CD1c-positive myeloid dendritic cell (primary cell): Measurements from ENCODE around the gene C1orf226.
"Not testable (repeated sequence)": the region's sequence is repeated elsewhere in the genome, so short reads cannot be mapped to it uniquely, and the experiment has no call there.

Source experiments
- DNase-seq: peaks from one replicate; pipeline ENCODE4 v3.0.0-alpha.2; 2016; ENCODE audit errors: extremely low spot score

C1orf226 gene, protein sequence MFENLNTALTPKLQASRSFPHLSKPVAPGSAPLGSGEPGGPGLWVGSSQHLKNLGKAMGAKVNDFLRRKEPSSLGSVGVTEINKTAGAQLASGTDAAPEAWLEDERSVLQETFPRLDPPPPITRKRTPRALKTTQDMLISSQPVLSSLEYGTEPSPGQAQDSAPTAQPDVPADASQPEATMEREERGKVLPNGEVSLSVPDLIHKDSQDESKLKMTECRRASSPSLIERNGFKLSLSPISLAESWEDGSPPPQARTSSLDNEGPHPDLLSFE

DNA sequence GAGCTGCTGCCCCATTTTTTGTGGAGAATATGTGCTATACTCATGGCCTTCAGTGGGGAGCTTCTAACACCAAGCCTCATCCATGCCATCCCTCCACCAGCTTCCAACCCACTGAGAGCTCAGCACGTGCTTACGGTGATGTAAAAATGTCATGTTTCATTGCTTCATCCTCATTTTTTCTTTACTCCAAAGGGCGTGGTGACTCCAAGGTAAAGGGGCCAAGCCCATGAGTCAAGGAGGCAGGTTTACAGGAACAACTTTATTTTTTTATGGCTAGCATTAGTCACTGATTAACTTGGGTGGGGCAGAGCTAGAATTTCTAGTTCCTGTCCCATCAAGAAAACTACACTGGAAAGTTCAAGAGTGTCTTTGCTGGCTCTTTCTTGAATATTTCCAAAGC lies at the start of gene C1orf226:
Gene C1orf226 (plus strand): TSS at position 346 of the 400 bp plus-strand sequence. CDS start 174 bp downstream, outside the sequence.
- no peak for DNase-seq

DNA sequence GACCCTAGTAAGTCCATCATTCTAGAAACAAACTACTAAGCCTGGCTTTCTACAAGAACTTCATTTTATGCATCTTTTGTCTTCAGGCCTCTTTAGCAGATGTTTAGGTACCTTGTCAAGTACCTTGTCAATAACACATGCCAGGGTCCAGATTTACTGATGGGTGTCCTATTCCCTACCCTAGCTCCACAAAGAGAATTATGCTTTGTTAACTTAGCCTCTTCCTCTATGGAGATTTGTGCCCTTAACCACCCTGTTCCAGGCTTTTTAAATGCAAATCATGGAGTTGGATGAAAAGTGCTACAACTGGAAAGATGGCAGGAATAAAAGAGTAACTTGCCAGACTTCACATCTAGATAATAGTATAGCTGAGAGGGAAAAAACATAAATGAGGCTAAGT lies 47.5 kb upstream of the C1orf226 start:
- no peak for DNase-seq

DNA sequence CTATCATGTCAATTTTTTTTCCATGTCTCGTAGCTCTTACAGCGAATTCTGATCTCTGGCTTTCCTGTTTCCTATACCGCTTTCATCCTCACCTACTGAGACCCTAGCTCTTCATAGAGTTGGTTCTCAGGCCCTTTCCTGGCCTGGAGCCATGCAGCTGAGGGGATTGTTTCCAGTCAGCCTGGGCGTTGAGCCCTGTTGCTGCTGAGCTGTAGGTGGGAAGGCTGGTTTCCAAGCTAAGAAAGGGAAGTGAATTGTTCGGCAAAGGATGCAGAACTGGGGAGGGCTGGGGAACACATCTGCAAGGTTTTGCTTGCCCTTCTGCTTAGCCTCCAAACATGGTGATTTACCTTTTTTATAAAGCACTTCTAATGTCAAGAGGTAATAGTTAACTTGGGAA lies 46.4 kb upstream of the C1orf226 start:
- DNase-seq: peak; percentile 34

DNA sequence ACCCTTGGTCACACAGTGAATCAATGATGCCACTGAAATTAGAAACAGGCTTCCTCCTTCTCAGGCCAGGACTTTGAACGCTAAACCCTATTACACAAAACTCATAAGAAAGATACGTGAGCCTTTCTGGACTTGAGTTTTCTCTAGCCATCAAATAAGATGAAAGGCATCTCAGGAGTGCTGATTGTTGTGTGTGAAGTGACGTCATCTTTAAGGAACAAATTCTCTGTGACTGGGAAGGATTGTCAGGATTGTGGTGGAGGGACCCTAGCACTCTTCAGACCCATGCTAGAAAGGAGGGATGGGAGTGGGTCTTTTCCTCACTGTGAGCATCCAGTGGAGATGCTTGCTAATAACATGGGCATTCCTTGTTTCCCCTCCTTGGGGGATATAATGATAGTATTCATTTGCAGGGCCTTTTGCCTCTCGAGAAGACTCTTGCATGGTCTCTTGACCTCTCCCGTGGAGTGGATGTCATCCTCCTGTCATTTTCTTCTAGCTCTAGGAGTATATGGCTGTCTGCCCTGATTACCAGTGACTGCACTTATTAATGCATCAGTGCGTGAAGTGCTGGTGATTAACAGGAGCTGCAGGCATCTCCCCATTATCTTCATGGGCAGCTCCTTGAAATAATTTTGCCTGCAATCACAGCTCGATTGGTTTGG lies 44.8 kb upstream of the C1orf226 start:
- DNase-seq: no peak

DNA sequence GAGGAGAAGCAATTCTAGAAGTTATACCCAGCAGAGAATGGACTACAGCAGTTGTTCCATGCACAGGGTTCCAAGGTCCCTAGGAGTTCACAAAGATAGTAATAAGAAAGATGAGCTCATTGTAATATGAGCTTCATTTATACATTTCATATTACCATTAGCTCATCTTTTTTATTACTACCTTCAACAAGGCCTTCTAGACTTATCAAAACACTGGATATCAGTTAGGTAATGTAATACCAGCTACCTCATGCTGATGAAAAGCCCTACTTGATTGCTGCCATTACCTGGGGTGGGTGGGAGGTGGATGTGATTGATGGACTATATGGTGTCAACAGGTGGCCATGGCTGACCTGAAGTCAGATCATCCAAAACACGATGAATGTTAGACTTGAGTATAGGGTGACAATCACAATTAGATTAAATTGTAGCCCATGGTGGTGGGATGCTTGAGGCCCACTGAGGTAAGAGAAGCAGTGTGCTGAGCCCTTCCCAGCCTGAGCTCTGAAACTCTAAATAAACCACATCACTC lies 39.0 kb upstream of the C1orf226 start:
- DNase-seq: no peak

DNA sequence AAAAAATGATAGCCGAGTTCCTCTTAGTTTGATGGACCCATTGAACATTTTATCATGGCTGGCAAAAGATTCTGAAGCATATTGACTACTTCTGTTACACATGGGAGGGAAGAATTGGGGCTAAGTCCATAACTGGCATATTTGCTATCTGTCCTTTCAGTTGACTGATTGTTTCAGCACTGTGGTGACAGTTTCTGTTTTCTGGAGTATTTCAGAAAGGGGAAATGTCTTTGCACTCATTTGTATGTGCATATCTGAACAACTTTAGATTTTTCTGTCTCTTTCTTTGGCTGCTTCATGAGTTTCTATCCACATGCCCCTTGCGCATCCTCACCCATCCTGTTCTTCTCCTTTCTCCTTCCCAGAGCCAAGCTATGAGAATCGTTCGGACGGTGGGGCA lies 38.1 kb upstream of the C1orf226 start:
- DNase-seq: no peak

DNA sequence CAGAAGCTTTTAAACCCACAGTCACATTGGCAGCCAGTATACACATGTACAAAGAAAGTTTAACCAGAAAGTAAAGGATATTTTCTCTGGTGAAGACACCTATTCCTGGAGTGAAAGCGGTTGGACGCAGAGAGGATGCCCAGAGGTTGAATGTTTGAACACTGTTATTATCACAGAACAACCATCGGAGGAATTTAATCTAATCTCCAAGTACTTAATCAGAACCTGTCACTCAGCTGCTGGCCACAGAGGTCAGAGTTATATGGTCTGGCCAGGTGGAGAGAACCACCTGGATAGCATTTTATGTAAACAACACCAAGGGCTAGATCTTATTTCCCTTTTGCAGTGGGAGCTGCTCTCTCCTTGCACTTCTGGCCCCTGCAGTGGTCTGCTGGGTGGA lies 34.2 kb upstream of the C1orf226 start:
- DNase-seq: no peak

DNA sequence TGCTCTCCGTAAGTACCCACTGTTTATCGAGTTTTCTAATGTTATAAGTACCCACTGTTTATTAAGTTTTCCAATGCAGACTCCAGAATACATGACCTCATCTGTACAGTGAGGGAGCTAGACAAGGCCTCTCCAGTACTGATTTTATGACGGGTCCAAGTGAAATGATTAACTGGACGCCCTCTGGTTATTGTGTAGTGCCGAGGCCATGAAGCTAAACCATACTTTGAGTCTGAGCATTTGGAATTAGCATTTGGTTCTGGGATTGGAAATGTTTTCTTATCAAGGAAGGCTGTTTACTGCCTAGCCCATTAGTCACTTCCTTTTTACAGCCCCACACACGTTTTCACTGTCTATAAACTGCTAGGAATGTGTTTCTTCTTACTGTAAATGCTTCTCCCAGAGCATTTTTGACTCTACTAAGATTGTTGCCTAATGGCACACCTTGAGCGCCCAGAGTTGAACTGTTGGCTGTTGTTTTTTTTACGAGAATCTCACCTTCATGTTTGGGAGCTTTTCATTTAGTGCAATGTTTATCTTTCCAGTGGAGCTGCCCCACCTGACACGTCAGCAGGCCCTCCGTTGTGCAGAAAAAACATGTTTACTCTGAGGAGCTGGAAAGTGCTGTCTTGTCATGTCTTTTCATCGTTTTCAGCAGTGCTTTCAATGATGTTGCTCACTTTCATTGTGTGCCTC lies 31.7 kb upstream of the C1orf226 start:
- DNase-seq: no peak

DNA sequence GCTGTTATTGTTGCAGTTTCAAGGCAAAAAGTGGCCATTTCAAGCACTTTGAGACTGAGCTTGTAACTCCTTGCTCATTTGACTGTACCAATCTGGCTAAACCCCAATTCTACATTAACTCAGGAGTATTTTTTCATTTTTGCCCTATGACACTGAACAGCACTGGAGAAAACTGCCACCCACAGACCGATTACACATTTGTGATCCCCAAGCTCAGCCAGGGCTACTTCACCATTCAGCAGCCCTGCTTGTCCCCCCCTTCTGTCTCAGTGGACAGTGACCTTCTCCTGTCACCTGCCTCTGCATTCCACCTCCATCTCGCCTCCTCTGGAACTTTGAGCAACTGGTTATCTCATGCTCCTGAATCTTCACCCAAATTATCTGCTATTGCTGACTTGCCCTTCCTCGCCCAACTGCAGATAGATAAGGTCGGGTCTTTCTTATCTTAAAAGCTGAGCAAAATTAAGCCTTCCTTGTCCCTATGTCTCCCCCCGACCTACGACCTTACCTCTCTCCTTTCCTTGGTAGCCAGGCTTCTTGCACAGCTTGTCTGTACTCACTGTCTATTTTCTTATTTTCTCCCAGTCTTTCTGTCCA lies 30.2 kb upstream of the C1orf226 start:
- no peak for DNase-seq

DNA sequence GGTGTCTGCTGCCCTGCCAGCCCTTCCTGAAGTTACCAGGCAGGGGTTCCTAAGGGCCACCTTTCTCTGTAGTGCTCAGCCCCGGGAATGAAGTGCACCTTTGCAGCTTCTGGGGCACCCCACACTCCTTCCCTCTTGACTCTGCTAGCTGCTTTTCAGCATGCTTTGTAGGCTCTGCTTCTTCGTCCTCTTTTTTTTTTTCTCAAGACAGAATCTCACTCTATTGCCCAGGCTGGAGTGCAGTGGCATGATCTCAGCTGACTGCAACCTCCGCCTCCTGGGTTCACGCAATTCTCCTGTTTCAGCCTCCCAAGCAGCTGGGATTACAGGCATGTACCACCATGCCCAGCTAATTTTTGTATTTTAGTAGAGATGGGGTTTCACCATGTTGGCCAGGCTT lies 29.7 kb upstream of the C1orf226 start:
- not testable (repeated sequence) for DNase-seq

DNA sequence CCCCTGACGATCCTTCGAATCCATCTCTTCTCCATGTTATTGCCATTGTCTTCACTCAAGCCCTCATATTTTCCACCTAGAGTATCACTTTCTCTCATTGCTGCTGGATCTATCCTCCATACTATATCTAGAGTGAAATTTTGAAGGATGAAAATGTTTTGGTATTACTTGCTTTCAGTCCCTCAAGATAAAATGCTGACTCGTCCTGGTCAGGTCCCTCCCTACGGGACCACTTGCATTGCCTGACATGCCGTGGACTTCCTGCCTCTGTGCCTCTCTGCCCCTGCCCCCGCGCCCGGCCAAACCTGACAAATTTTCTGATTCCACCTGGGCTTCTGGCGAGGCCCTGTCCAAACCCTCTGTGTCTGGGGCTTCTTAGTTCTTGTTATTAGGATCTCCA lies 28.4 kb upstream of the C1orf226 start:
- no peak for DNase-seq

DNA sequence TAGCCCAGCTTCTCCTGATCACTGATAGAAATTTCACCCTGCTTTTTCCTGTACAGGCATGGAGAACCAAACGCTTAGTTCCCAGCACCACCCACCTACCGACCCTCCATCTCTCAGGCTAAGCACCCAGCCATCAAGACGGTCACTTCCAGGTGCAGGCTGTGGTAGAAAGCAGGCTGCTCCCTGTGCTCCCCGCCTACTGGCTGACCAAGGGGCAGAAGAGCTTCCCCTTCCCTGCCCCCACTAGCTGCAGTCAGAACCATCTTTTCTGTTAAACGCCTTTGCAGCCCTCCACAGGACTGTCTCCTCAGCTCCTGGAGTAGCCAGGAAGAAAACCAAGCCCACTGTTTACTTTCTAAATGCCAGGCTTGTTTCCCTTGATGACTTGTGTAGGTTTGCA lies 27.8 kb upstream of the C1orf226 start:
- DNase-seq: no peak

DNA sequence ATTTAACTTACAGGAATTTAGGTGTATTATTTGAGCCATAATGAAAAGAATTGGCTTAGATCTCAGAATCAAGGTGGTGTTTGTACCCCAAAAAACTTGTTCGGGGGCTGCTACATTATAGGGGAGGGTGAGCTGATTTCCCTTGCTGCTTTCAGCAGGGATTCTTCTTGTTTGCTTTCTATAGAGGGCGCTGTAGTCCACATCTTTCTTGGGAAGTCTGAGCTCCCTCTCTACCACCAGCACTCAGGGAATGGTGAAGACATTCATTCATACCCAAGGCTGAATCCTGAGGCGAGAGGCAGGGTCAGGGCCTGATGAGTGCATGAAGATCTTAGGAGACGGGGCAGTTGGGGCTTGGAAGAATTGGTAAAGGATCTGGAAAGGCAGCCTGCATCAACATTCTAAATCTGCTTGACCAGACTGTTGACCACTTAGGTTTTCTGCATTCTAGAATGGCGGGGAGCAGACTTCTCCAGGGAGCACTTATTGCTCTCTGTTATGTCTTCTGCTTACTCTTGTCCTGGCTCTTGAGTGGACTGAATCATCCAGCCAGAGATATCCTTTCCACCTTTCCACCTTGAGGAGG lies 23.8 kb upstream of the C1orf226 start:
- DNase-seq: peak; percentile 61

DNA sequence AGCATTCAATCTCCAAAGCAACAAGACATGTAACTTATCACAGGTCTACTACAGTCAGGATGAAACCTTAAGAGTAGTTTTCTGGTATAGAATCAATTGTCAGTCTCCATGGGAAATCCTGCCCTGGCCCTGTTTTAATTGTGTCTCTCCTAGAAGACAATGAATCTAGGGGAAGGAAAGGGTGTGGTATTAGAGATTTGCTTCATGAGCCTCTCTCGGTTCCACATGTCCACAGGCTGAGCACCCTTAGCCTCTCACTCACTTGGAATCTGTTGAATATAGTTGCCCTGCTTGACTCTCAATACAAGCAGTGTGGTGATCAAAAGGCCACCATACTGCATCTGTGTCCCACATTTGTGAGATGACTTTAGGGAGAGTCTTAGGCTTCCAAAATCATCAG lies 22.6 kb upstream of the C1orf226 start:
- DNase-seq: no peak

DNA sequence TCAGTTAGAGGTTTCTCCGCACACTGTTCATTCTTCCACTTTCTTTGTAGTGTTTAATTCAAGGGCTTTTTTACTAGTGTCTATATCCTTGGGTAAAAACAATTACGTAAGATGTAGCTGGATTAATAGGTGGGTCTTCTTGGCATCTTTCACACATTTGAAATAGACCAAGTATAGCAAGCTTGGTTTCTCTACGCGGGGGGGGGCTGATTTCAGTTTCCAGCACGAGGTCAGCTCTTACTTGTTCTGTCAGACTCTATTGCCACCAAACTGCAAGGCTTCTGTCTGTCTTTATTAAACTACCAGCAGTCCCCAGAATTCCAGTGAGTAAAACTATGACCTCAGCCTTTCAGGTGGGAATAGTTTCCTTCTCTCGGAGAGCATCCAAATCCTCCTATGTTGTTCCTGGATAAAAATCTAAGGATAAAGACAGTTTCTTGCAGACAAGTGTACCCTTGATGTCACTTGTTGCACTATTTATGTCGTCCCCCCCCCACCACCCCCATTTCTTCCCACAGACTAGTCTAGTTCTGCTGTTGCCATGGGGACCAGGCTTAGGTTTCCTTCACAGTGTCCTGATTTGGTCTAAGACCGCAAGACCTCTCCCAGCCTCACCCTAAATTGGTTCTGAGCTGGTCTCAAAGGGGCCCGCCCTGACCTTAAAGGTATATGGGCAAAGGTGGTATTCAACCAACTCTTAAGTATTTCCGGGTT lies 21.8 kb upstream of the C1orf226 start:
- no peak for DNase-seq

DNA sequence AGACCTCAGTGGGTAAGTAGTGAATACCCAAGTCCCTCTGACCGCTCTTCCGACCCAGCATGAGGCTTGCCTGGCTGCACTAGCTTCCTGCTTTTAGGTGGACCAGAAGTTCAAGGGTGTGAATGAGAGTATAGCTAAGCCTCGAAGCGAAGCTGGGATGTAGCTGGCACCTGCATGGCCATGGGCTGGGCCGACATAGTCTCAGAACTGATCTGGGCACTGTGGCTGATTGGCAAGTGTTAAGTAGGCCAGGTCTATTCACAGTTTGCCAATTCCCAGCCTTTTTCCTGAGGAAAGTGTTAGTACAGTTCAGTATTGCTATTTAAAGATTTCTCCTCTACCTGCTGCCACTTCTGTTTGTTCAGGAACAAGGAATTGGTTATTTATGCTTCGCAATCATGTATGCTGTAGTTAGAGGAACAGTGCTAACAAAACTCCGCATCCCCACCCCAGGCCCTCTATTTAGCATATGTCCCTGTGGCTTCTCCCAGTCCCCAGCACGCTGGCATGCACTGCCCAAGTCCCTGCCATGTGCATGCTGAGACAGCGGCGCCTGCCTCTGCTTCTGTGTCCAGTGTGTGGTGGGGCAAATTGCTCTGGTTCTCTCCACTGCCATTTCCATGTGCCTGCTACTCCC lies 21.2 kb upstream of the C1orf226 start:
- DNase-seq: no peak

DNA sequence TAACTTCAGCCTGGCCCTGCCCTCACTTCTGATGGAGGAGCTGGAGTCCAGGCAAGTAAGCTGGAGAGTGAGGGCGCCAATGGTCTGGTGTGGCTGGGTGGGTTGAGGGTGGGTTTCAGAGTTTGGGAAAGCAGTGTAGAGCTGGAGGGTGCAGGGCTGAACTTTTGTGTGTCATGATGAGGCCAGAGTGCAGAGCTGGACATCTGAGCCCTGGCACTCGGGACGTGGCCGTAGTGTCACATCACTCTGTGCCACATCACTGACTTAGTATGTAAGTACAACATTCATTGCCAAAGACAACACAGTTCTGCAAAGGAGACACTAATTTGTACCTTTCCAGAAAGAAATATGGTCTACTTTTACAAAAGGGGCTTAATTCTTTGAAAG lies 20.7 kb upstream of the C1orf226 start:
- no peak for DNase-seq

DNA sequence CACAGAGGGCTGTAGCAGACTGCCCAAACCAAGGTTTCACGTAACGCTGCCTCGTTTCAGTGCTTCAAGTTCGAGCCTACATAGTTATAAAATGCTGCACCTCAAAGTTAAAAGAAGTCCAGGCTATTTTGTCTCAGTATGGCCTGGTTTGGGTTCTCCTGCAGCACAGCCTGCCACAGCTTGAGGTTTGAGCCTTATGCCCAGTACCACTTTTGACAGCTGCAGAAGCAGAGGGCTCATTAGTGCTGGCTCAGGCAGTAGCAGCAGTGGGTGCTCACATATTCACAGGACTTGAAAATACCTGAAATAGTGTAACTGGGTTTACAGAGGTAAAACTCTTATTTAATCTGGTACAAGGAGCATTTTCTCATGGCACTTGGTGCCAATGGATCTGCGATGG lies 20.2 kb upstream of the C1orf226 start:
- DNase-seq: no peak

DNA sequence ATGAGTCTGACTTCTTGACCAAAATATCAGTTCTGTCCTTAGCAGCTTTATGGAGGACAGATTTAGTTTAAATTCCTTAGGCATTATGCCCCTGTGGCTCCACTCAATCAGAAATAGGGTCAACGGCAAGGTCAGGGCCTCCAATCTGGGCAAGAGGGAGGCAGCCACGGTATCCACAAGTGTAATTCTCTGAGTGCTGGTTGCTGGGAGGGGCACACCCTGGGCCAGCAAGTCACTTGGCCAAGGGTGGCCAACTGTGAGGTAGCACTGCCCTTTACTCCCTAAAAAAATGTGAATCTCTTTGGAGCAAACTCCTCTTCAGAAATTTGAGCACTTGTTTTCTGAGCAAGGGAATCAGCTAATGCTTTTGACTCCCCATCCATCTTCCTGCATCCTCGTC lies 17.7 kb upstream of the C1orf226 start:
- DNase-seq: no peak

DNA sequence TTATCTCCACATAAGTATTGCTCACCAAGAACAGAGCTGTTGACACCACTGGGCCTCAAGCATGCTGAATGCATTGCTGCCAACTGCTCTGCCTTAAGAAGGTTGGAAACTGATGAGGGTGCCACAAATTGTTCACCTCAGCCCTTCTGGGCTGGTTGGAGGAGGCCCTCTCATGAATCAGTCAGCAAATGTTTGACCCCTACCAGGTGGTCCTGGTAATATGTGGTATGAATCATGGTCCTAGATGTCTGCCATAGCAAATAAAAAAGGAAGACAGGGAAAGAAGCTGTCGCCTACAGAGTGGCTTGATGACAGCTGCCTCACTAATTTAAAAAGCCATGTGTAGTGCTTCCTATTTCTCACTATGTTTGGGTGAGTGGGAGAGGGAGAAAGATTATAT lies 17.0 kb upstream of the C1orf226 start:
- no peak for DNase-seq
